Measurements from ENCODE around the gene WDR86.

DNA sequence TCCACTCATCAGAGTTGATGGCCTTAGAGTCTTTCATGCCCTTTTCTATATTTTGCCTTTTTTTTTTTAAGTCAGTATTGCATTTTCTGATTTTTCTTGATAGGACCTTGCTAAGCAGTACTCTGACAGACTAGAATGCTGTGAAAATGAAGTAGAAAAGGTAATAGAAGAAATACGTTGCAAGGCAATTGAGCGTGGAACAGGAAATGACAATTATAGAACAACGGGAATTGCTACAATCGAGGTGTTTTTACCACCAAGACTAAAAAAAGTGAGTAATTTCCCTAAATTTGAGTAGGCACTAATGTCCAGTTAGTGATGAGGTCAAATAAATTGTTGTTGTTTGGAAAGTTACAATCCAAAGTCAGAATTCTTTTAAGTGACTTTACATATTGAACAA is 60.9 kb downstream of the WDR86 start:
- TF ChIP-seq, protein P1, sequence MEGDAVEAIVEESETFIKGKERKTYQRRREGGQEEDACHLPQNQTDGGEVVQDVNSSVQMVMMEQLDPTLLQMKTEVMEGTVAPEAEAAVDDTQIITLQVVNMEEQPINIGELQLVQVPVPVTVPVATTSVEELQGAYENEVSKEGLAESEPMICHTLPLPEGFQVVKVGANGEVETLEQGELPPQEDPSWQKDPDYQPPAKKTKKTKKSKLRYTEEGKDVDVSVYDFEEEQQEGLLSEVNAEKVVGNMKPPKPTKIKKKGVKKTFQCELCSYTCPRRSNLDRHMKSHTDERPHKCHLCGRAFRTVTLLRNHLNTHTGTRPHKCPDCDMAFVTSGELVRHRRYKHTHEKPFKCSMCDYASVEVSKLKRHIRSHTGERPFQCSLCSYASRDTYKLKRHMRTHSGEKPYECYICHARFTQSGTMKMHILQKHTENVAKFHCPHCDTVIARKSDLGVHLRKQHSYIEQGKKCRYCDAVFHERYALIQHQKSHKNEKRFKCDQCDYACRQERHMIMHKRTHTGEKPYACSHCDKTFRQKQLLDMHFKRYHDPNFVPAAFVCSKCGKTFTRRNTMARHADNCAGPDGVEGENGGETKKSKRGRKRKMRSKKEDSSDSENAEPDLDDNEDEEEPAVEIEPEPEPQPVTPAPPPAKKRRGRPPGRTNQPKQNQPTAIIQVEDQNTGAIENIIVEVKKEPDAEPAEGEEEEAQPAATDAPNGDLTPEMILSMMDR (IDR thresholded peaks at IDR 0.05) = no peak
- no peak for TF ChIP-seq CBX8 (IDR thresholded peaks at IDR 0.05)

All from A549 (cell line).